ENCODE data around the gene SLC7A6. TPM values are rescaled to one million over a fixed set of nuclear protein-coding genes. Genes with fewer than 3 reads are reported as not detected.

The SLC7A6 gene
- total RNA-seq, 1 donor from 2014 or later = 71.9 TPM

- DNase-seq (ENCODE audit: low read depth) (no peak), FAIRE-seq (no peak)
- TF ChIP-seq, protein P1, sequence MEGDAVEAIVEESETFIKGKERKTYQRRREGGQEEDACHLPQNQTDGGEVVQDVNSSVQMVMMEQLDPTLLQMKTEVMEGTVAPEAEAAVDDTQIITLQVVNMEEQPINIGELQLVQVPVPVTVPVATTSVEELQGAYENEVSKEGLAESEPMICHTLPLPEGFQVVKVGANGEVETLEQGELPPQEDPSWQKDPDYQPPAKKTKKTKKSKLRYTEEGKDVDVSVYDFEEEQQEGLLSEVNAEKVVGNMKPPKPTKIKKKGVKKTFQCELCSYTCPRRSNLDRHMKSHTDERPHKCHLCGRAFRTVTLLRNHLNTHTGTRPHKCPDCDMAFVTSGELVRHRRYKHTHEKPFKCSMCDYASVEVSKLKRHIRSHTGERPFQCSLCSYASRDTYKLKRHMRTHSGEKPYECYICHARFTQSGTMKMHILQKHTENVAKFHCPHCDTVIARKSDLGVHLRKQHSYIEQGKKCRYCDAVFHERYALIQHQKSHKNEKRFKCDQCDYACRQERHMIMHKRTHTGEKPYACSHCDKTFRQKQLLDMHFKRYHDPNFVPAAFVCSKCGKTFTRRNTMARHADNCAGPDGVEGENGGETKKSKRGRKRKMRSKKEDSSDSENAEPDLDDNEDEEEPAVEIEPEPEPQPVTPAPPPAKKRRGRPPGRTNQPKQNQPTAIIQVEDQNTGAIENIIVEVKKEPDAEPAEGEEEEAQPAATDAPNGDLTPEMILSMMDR (IDR thresholded peaks at IDR 0.05; ENCODE audit: insufficient read depth, low read depth, low read length) = no peak
- no peak for TF ChIP-seq EZH2 (IDR thresholded peaks at IDR 0.05; ENCODE audit: insufficient read depth, low read length)
- Histone ChIP-seq H3K9ac (ENCODE audit: low read length) (no peak overlapping the region), H3K9me3 (ENCODE audit: insufficient read depth, low read depth, low read length) (no peaks in the 10 kb centered on the region), H2AFZ (ENCODE audit: low read depth, low read length) (no peak overlapping the region), H3K79me2 (ENCODE audit: insufficient read depth, low read length) (no peaks in the 10 kb centered on the region), H3K27me3 (ENCODE audit: insufficient read depth, low read length) (no peaks in the 10 kb centered on the region), H3K4me3 (ENCODE audit: insufficient read depth, low read depth, low read length) (no peak overlapping the region), H3K4me2 (ENCODE audit: low read length) (no peak overlapping the region), H3K4me1 (ENCODE audit: insufficient read depth, low read length) (no peaks in the 10 kb centered on the region), H4K20me1 (ENCODE audit: insufficient read depth, low read length) (peaks cover 15% of the 10 kb centered on the region), H3K36me3 (ENCODE audit: insufficient read depth, low read length) (peaks cover 17% of the 10 kb centered on the region), H3K27ac (ENCODE audit: low read depth, low read length) (no peak overlapping the region)
- no peaks in the 10 kb centered on the region for H3K9me3 Mint-ChIP-seq (ENCODE audit: unreplicated experiment)
- H3K4me1 Mint-ChIP-seq (ENCODE audit: low read depth, unreplicated experiment) = peaks cover 3% of the 10 kb centered on the region
- H3K36me3 Mint-ChIP-seq (ENCODE audit: low read depth, unreplicated experiment) = peaks cover 10% of the 10 kb centered on the region
- H3K27ac Mint-ChIP-seq (ENCODE audit: unreplicated experiment) = no peak overlapping the region
- no peak overlapping the region for H3K4me3 Mint-ChIP-seq (ENCODE audit: unreplicated experiment)
- H3K27me3 Mint-ChIP-seq (ENCODE audit: low read depth, unreplicated experiment) = no peaks in the 10 kb centered on the region
Measured at GRCh38 chr16:68350813-68351350, 86.6 kb downstream of the SLC7A6 start.

Small RNA genes within 50 kb of the gene (microRNA-seq; reads per million reads assigned to microRNA genes)
- not detected for gene MIR6773

Other genes starting within 250 kb of the SLC7A6 start
- gene DPEP2NB, start 248.6 kb upstream of the SLC7A6 start, total RNA-seq = not detected in 2 replicates
- 5.5 and 6.2 TPM in 2 replicates for gene DDX28, start 241.3 kb upstream of the SLC7A6 start, total RNA-seq
- gene DUS2, start 241.2 kb upstream of the SLC7A6 start, total RNA-seq = 14.0 and 14.9 TPM in 2 replicates
- 32.4 and 34.0 TPM in 2 replicates for gene NFATC3, start 179.2 kb upstream of the SLC7A6 start, total RNA-seq
- 2.5 and 5.1 TPM in 2 replicates for gene ESRP2, start 28.4 kb upstream of the SLC7A6 start, total RNA-seq
- gene PLA2G15, start 19.2 kb upstream of the SLC7A6 start, total RNA-seq = 25.0 and 26.8 TPM in 2 replicates
- gene SLC7A6OS, start 46.4 kb downstream of the SLC7A6 start, total RNA-seq = 12.6 and 16.7 TPM in 2 replicates
- 36.7 and 41.5 TPM in 2 replicates for gene PRMT7, start 46.5 kb downstream of the SLC7A6 start, total RNA-seq
- gene SMPD3, start 184.0 kb downstream of the SLC7A6 start, total RNA-seq = 0.25 and 0.34 TPM in 2 replicates